Astrocyte of the cerebellum (primary cell): ENCODE measurements around the gene LIMS2.

ENCODE experiments used
- DNase-seq: peaks from one replicate; pipeline ENCODE4 v3.0.0-alpha.2; 2011; ENCODE audit warnings: low read depth
- H3K4me3 ChIP-seq: 2 replicates; pipeline ENCODE4 v1.5.1; 2011; ENCODE audit warnings: mild to moderate bottlenecking, low read depth, low read length, moderate library complexity
- CTCF ChIP-seq: IDR thresholded peaks from 2 replicates; pipeline ENCODE4 v1.5.1; 2012; ENCODE audit warnings: low read length, low read depth, moderate library complexity, mild to moderate bottlenecking; ENCODE audit errors: missing control alignments
- in situ Hi-C: cut with HindIII; loops from 2 replicates; pipeline ENCODE4 v1.10.0; 2017; ENCODE audit warnings: low sequenced_read_pairs

The LIMS2 gene

GRCh38 chr2:127627740-127628571 is 47.4 kb downstream of the LIMS2 start:
- no peak for DNase-seq
- TF ChIP-seq CTCF = no peak
- H3K4me3 ChIP-seq = no peak overlapping the region
- in situ Hi-C loops = no loop called here

- H3K4me3 ChIP-seq = no peak overlapping the region
- DNase-seq = no peak
- TF ChIP-seq CTCF = no peak
- in situ Hi-C loops = no loop called here
Observed at GRCh38 chr2:127626917-127627739, 48.2 kb downstream of the LIMS2 start.

GRCh38 chr2:127626175-127626574 is 49.2 kb downstream of the LIMS2 start:
- no peak for DNase-seq
- TF ChIP-seq CTCF = no peak
- in situ Hi-C loops = no loop called here
- no peak overlapping the region for H3K4me3 ChIP-seq

GRCh38 chr2:127625572-127625951 is 49.8 kb downstream of the LIMS2 start:
- H3K4me3 ChIP-seq = no peak overlapping the region
- in situ Hi-C loops = no loop called here
- no peak for TF ChIP-seq CTCF
- no peak for DNase-seq

- TF ChIP-seq CTCF = no peak
- H3K4me3 ChIP-seq = no peak overlapping the region
- in situ Hi-C loops = no loop called here
- no peak for DNase-seq
Observed at GRCh38 chr2:127624756-127625571, 50.4 kb downstream of the LIMS2 start.

- no peak overlapping the region for H3K4me3 ChIP-seq
- DNase-seq = no peak
- no peak for TF ChIP-seq CTCF
- in situ Hi-C loops = no loop called here
Observed at GRCh38 chr2:127624320-127624755, 51.0 kb downstream of the LIMS2 start.
